ENCODE data around the gene GDPGP1. TPM values are rescaled to one million over a fixed set of nuclear protein-coding genes. Genes with fewer than 3 reads are reported as not detected.

Gene GDPGP1
- total and polyA plus RNA-seq, 2 of the 4 experiments (the other 2 are of a cell fraction), result 2.3 to 4.1 TPM

DNA sequence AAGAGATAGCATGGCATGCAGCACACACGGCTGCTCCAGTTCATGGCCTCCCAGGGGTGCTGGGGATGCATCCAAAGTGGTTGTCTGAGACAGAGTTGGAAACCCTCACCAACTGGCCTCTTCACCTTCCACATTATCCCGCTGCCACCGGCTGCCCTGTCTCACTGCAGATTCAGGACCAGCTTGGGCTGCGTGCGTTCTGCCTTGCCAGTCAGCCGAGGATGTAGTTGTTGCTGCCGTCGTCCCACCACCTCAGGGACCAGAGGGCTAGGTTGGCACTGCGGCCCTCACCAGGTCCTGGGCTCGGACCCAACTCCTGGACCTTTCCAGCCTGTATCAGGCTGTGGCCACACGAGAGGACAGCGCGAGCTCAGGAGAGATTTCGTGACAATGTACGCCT lies 5.0 kb upstream of the GDPGP1 start:
- no peak overlapping the region for H2AFZ ChIP-seq (replicated peaks; ENCODE audit: low read length, poor library complexity)
- no peak overlapping the region for H2AK9ac ChIP-seq (replicated peaks; ENCODE audit: low read depth, low read length, poor library complexity)
- 97% methylated on average over 14 of the region's 15 CpGs; no CpG with 5 or more reads in 1 of the 2 experiments for WGBS, 2 experiments (ENCODE audit: extremely low coverage in 2 of 2, insufficient read length in 1 of 2)
- DNase-seq, result no peak
- H3K56ac ChIP-seq (ENCODE audit: extremely low read depth, insufficient read depth, low read length), result no peak overlapping the region
- H3K4me1 ChIP-seq (ENCODE audit: control insufficient read depth, insufficient read depth, low read length), result peaks cover 4% of the 10 kb centered on the region
- H3K36me3 ChIP-seq (ENCODE audit: control insufficient read depth, insufficient read depth, low read length), result peaks cover 59% of the 10 kb centered on the region
- no peak overlapping the region for H2BK15ac ChIP-seq (ENCODE audit: low read depth, low read length)
- no peak overlapping the region for H3K4me2 ChIP-seq (ENCODE audit: low read depth, low read length)
- H3K4ac ChIP-seq (ENCODE audit: low read depth, low read length), result no peak overlapping the region
- no TSS peak for BruUV-seq (replicated peaks)
- H3K27me3 ChIP-seq (ENCODE audit: control insufficient read depth, insufficient read depth, low read length), result no peaks in the 10 kb centered on the region
- H3K9me1 ChIP-seq (ENCODE audit: insufficient read depth, low read length), result peaks cover 12% of the 10 kb centered on the region
- H3K23ac ChIP-seq (ENCODE audit: low read depth, low read length), result no peak overlapping the region
- CTCF ChIA-PET, result no interaction called here
- no peak overlapping the region for H3K27ac ChIP-seq (ENCODE audit: insufficient read depth, low read length)
- H3K18ac ChIP-seq (ENCODE audit: low read depth, low read length), result no peak overlapping the region
- H3K4me3 ChIP-seq (ENCODE audit: insufficient read depth, low read depth, low read length), result no peak overlapping the region
- no peak overlapping the region for H4K91ac ChIP-seq (ENCODE audit: insufficient read depth, low read depth, low read length)
- ATAC-seq (ENCODE audit: low read depth), result no peak
- no peak overlapping the region for H2BK20ac ChIP-seq (ENCODE audit: low read depth, low read length)
- H4K20me1 ChIP-seq (ENCODE audit: insufficient read depth, low read length), result 0 out of 2 replicates have a peak, but pooled peaks cover 7% of the 10 kb centered on the region
- in situ Hi-C loops (cut with MboI; ENCODE audit: low sequenced_read_pairs), result loop anchor here (10.0 kb wide), 1 partner anchor 334 kb away; the partner anchor contains the start of gene AP3S2
- H3K9me3 ChIP-seq (ENCODE audit: control insufficient read depth, insufficient read depth, low read length), result no peaks in the 10 kb centered on the region
- H3K14ac ChIP-seq (replicated peaks; ENCODE audit: low read depth, low read length), result no peak overlapping the region
- H4K5ac ChIP-seq (ENCODE audit: low read depth, low read length), result no peak overlapping the region
- H3K9ac ChIP-seq (ENCODE audit: low read depth, low read length), result no peak overlapping the region
- no peak overlapping the region for H2BK5ac ChIP-seq (ENCODE audit: low read depth, low read length, poor library complexity, severe bottlenecking)
- intact Hi-C loops (cut with micrococcal nuclease), result loop anchor here (10.0 kb wide), 1 partner anchor 144 kb away; no protein-coding TSS in a partner anchor
- dilution Hi-C loops (cut with HindIII; ENCODE audit: low sequenced_read_pairs, unreplicated experiment), result no loop called here
- peaks cover 9 to 36% of the 10 kb centered on the region in 2 experiments; a peak in 3 of 4 replicates for H3K79me1 ChIP-seq (ENCODE audit: low read depth in 1 of 2, low read length in 2 of 2)
- no peak overlapping the region for H2BK120ac ChIP-seq (ENCODE audit: low read depth, low read length)
- POLR2A ChIA-PET (ENCODE audit: unreplicated experiment), result no interaction called here
- TF ChIP-seq POLR2A (IDR thresholded peaks at IDR 0.05; ENCODE audit: low read depth, low read length) (no peak), RCOR1 (IDR thresholded peaks at IDR 0.05; ENCODE audit: insufficient replicate concordance, low read length) (no peak), FOS (IDR thresholded peaks at IDR 0.05; ENCODE audit: low read depth, low read length) (no peak), MAFK (IDR thresholded peaks at IDR 0.05; ENCODE audit: low read depth, low read length) (no peak), NFE2L2 (IDR thresholded peaks at IDR 0.05; ENCODE audit: low read depth, low read length) (no peak), RAD21 (IDR thresholded peaks at IDR 0.05; ENCODE audit: low read length) (no peak), MAZ (IDR thresholded peaks at IDR 0.05; ENCODE audit: borderline replicate concordance, low read depth, low read length) (no peak), MXI1 (IDR thresholded peaks at IDR 0.05; ENCODE audit: borderline replicate concordance, low read depth, low read length) (no peak), CHD1 (IDR thresholded peaks at IDR 0.05; ENCODE audit: low read depth, low read length) (no peak), SMC3 (IDR thresholded peaks at IDR 0.05; ENCODE audit: low read depth, low read length) (no peak), CEBPB (IDR thresholded peaks at IDR 0.05; ENCODE audit: low read depth, low read length) (no peak), CTCF (conservative IDR thresholded peaks at IDR 0.05; ENCODE audit: low read depth, low read length) (no peak)
- TF ChIP-seq, protein P1, sequence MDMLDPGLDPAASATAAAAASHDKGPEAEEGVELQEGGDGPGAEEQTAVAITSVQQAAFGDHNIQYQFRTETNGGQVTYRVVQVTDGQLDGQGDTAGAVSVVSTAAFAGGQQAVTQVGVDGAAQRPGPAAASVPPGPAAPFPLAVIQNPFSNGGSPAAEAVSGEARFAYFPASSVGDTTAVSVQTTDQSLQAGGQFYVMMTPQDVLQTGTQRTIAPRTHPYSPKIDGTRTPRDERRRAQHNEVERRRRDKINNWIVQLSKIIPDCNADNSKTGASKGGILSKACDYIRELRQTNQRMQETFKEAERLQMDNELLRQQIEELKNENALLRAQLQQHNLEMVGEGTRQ (IDR thresholded peaks at IDR 0.05; ENCODE audit: low read depth, low read length), result no peak
- TF ChIP-seq, protein P2, sequence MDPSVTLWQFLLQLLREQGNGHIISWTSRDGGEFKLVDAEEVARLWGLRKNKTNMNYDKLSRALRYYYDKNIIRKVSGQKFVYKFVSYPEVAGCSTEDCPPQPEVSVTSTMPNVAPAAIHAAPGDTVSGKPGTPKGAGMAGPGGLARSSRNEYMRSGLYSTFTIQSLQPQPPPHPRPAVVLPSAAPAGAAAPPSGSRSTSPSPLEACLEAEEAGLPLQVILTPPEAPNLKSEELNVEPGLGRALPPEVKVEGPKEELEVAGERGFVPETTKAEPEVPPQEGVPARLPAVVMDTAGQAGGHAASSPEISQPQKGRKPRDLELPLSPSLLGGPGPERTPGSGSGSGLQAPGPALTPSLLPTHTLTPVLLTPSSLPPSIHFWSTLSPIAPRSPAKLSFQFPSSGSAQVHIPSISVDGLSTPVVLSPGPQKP (IDR thresholded peaks at IDR 0.05; ENCODE audit: borderline replicate concordance, low read depth, low read length), result no peak
- no peak overlapping the region for H2AK5ac ChIP-seq (ENCODE audit: low read depth, low read length)
- H4K8ac ChIP-seq (ENCODE audit: low read depth in 2 of 2, low read length in 2 of 2), result no peak overlapping the region
